ENCODE results near the gene ADRA2C.

Gene ADRA2C
- 0 reads per million in 2 experiments for total RNA-seq

DNA sequence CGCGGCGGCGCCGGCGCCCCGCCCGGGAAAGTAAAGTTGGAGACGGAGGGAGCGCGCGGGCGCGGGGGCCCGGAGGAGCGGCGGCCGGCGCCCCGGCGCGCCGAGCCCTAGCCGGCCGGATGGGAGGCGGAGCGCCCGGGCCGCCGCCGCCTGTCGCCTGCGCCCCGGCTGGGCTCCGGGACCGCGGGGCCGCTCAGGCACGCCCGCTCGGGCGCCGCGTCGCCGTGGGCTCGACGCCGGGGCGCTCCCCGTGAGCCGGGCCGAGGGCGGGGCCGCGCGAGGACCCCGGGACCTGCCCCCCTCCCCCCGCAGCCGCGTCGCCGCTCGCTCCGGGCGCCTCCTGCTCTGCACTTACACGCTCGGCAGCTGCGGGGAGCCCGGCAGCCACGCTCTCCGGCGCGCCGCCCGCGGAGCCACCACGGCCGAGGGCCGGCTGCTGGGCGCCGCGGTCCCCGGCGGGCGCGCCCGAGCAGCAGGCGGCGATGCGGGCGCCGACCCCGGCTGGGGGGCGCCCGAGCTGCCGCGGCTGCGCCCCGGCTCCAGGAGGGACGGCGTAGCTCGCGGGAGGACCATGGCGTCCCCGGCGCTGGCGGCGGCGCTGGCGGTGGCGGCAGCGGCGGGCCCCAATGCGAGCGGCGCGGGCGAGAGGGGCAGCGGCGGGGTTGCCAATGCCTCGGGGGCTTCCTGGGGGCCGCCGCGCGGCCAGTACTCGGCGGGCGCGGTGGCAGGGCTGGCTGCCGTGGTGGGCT is at the start of gene ADRA2C:
TSS of gene ADRA2C (plus strand) at position 350 of the 749 bp plus-strand sequence. CDS start at position 572, 222 bp downstream.
- no peak for DNase-seq (ENCODE audit: low read depth)

DNA sequence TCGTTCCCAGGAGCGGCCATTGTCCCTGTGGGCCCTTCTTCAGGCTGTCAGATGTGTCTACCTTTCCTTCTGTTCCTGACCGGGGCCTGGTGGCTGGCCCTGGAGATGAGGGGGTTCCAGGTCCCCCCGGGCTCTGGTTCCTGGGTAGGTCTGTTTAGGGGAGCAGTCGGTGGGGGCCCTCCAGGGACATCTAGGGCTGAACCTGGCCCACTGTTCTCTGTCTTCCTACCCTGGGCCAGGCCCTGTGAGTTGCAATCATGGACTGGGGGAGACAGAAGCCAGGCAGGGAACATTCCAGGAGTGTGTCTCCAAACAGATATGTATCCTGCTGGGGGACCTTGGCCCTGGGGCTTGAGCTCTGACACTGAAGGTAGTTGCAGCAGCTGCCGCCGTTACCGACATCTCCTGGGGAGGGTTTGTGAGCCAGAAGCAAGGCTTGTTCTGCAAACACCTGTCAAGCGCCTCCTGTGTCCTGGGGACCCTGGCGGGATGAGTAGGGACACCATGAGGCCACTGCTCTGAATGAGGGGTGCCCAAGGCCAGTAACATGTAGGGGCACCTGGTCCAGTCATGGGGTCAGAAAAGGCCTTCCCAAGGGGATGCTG is 49.5 kb upstream of the ADRA2C start:
- DNase-seq (ENCODE audit: low read depth) = no peak

DNA sequence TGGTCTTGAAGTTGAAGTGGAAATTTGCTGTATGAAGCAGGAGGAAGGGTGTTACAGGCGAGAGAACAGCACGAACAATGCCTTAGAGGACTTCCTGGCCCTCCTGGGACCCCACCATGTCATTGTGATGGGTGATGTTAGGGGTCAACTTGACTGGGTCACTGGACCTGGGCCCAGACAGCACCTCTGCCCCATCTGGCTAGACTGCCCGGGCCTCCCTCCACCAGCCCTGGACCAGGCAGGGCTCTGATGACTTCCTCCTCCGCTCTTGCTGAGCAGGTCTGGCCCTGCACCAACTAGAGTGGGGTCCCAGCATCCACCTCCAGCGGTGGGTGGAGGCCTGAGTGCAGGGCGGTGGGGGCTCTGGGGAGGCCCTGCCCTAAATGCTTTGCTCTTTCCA is 48.9 kb upstream of the ADRA2C start:
- no peak for DNase-seq (ENCODE audit: low read depth)

DNA sequence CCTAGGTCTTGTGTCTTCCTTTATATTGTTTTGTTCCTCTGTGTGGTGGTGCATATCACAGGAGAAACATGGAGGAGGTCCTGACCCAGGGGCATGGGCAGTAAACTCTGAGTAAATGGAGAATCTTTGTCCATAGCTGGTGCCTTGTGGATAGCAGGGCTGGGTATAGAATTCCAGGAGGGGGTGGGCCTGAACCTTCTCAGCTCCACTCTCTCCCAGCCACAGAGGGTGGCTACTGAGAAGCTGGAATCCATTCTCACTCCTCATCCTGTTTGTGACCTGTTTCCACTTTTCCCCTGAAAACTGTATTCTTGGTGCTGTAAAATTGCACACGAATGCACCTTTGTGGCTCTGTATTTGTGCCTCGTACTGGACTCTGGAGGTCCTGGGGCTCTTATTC is 47.7 kb upstream of the ADRA2C start:
- no peak for DNase-seq (ENCODE audit: low read depth)

DNA sequence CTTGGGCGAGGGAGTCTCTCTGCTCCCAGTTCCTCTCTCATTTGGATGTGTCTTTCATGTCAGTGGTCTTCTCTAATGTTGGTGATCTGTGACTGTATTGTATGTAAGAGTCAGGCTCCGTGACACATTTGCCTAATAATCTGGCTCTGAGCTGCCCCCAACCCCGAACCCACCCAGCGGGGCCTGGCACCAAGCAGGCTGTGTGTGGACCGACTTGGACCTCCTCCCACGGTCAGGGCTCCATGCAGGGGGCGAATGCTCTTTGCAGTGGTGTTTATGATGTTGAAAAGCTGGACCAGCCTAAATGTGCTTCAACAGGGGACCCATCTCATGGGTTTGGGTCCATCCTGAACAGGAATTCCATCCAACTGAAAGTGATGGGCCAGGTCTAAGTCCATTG is 47.0 kb upstream of the ADRA2C start:
- no peak for DNase-seq (ENCODE audit: low read depth)

DNA sequence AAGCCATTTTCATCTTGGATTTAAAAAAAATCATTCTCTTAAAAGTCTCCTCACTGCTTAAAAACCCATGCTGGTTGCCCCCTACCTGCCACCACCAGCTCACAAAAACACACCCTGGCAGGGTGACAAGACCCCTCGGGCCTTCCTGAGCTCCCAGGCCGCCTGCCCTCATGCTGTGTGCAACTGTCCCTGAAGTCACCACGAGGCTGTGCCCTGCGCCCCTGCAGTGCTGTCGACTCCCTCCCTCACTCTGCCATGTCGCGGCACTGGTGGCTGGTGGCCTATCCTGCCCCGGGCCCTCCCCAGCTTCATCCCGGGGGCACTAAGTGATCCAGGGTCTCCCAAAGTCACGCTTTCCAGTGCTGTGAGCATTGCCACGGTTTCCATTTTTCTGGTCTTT is 46.3 kb upstream of the ADRA2C start:
- no peak for DNase-seq (ENCODE audit: low read depth)

DNA sequence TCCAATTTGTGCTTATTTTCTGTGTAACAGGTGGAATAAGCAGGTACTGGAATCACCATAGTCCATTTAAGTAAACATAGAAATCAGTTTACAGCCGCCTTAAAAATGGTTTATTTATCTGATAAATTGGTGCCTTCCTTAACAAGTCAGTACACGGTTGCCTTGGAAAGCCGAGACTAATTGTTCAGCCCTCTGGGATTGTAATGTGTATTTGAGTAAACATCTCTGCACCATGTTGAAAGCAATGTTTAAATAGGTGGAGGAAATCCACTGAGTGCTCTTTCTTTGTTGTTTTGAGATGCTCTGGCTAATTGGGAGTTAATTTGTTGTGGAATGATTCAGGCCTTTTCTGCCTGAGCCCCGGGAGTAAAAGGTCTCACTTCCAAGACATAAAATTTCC is 45.7 kb upstream of the ADRA2C start:
- no peak for DNase-seq (ENCODE audit: low read depth)

DNA sequence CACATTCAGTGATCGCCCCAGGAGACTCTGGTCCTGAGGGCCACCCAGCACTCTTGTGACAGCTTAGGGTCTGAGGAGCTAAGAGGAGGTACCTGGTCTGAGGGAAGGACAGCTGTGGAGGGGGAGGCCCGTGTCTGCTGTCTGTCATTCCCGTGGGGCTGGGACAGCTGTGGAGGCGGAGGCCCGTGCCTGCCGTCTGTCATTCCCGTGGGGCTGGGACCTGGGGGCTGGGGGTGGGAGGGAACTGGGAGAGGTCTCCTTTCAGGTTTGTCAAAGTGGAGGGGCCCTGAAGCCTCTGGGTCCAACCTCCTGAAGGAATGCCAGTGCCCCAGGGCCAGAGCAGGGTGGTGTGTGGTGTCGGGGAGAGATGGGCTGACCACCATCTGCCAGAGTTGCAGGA is 45.0 kb upstream of the ADRA2C start:
- no peak for DNase-seq (ENCODE audit: low read depth)

DNA sequence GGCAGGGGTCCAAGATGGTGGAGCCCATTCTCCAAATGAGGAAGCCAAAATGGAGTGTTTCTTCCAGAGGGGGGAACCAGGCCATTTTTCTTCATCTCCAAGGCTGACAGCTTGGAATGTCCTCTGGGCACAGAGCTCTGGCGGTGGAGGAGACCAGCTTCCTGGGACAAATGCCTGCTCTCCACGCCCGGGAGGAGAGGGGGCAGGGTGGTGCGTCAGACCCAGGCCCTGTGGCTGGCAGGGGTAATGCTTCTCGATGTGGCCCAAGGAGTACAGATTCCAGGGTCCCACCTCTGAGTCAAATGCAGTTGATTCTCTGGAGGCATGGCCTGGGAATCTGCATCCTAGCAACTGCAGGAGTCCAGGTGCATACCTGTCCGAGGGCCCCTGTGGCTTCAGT is 44.6 kb upstream of the ADRA2C start:
- no peak for DNase-seq (ENCODE audit: low read depth)

DNA sequence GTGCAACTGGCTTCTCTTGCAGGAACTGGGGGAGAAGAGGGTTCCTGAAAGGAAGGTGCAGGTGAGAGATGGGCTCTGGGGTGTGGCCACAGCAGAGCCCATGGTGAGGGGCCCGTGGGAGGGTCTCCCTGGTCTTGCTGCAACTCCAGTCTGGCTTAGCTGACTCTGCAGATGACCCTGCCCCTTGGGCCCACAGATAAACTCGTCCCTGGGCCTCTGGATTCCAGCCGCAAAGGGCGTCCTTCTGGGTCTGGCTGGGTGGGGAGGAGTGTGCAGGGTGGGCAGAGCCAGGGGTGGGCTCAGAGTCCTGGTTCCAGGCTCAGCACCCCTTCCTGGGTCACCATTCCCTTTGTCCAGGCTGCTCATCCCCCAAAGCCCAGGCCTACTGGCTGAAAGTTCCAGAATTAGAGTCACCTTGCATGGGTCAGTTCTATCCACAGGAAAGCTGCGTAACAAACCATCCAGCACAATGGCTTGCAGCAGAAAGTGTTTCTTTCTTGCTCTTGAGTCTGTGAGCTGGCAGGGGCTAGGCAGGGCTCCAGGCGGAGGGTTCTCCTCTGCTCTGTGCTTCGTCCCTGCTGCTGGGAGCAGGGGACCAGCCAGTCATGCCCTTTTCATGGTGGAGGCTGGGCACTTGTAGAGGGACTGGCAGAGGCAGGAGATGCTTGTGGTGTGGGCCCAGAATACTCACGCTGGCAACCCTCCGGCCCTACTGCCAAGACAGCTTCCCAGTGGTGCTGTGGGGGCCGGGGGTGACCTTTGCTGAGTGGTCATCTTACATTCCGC is 43.5 kb upstream of the ADRA2C start:
- no peak for DNase-seq (ENCODE audit: low read depth)

DNA sequence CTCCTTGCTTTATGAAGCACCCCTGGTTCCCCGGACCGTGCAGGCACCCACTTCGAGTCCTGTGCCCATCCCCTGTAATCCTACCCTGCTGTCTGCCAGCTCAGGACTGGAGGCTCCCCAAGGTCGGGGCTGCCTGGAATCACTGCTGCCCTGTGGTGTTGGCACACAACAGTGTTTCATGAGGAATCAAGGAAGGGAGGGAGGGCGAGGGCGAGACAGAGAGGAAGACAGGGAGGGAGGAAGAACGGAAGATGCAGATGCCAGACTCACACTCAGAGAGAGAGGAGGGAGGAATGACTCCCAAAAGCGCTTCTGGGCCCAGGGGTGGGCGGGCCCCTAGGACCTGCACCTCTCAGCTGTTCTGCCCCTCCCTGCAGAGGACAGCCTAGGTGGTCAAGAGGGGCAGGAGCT is 42.9 kb upstream of the ADRA2C start:
- no peak for DNase-seq (ENCODE audit: low read depth)

DNA sequence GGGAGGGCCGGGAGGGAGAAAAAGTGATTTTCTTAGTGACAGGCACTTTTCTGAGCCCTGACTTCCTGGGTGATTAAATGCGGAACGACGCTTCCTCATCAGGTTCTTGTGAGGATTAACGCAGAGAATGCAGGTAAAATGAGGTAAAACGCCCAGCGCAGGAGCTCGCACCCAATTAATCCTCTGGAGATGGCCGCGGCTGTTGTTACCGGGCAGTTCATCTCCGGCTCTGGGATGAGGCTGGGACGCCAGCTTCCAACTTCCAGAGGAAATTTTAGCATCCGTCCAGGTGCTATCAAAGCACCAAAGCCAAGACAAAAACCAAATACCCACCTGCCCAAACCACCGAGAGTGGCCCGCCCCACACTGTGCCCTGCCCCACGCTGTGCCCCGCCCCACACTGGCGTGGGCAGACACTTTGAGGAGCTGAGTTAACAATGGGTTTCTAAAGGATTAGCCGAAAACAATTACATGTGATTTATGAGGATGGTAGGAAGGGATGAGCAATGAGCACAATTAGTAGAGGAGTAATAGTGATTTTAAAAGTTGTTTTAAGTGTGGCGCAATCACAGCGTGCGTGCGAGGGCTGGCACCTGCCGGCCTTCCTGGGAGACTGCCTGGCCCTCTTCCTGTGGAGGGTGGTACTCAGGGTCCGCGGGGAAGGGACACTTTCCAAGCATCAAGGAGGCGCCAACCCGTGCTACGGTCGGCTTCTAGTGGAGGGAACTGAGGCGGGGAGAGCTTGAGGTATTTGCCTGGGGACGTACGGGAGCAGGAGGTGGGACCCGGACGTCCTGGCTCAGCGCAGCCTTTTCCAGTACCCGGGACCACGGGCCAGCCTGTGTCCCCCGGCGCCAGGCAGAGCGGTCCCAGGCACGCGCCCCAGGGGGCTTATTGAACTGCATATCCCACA is 41.6 kb upstream of the ADRA2C start:
- no peak for DNase-seq (ENCODE audit: low read depth)

DNA sequence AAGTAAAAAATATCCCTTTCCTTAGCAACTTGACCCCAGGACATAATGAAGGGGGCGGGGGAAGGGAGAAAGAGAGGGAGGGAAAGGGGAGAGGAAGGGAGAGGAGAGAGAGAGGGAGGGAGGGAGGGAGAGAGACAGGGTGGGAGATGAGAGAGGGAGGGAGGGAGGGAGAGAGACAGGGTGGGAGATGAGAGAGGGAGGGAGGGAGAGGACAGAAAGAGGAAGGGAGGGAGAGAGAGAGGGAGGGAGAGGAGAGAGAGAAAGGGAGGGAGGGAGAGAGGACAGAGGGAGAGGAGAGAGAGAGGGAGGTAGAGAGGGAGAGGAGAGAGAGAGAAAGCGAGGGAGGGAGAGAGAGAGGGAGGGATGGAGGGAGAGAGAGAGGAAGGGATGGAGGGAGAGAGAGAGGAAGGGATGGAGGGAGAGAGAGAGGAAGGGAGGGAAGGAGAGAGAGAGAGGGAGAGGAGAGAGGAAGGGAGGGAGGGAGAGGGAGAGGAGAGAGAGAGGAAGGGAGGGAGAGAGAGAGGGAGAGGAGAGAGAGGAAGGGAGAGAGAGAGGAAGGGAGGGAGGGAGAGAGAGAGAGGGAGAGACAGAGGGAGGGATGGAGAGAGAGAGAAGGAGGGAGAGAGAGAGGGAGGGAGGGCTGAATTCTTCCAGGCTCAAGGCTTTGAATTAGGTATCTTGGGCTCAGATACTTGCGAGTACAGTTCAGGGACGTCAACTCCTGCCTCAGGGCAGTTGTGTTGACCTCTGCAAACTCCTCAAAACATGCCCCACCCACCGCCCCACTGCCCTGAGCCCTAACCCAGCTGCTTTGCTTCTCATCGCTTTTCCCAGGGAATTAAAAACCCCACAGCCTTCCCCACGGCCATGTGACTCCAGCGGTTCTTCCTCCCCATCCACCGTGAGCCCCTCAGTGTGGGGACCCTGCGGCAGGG is 40.0 kb upstream of the ADRA2C start:
- no peak for DNase-seq (ENCODE audit: low read depth)

DNA sequence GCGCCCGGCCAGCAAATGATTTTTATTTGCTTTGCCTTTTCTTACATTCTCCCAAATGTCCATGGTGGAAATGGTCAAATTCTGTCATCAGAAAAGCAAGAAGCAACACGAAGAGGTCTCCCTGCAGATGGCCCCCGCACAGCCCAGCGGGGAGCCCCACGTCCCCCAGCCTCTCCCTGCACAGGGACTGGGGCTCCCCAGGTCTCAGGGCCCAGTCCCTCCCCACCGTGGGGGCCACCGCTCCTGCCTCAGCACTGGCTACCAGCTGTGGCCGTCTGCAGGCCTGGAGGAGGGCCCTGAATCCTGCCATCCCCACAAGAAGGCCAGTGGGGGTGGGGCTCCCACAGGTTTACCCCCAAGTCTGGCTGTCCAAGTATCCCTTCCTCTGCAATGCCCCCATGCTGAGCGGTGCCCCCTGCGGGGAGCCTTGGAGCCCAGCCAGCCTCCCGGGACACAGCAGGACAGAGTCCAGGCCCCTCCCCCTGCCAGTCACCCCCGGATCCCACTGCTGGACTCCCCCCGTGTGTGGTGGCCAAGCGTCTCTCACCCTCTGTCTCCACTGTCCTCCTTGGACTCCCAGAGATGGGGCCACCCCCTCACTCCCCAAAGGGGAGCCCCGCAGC is 38.2 kb upstream of the ADRA2C start:
- DNase-seq (ENCODE audit: low read depth) = no peak

DNA sequence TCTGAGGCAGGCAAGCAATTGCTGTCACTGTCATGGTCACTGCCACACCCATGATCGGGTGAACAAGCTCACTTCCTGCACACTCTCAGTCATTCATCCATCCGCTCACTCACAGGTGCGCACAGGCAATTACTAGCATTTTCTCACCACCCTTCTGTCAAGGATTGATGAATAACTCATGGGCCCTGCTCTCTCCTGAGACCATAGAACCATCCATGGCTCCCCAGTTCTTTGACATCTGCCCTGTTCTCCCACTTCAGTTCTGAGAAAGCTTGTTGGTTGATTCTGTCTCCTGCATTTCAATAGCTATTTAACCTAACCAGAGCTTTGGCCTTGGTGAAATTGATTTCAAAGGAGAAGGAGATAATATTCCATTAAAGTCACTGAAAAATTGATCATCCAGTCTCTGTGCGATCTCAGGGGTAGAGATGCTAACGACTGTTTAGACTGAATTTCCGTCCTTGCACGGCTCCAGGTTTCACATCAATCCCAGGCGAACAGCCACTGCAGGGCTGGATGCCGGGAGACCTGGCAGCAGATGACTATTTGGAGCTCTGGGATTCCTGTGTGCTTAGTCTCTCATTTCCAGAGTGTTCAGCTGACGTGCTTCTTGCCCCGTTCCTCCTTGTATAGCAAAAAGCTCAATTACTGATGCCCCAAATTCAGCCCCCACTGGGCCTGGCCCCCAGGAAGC is 36.9 kb upstream of the ADRA2C start:
- no peak for DNase-seq (ENCODE audit: low read depth)

DNA sequence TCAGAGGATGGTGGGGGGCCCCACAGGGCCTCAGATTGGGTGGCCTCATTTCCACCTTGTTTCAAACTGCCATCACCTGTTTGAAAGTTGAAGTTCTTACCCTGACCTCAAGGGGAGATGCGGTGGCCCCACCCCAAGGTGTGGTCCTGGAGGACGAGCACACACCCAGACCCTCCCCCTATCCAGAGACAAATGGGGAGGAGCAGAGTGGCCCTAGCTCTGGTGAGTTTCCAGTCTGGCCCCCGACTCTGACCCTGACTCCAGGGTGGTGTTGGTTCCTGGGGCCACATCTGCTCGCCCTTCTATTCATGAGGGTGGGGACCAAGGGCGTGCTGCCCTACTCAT is 36.3 kb upstream of the ADRA2C start:
- DNase-seq (ENCODE audit: low read depth) = no peak

DNA sequence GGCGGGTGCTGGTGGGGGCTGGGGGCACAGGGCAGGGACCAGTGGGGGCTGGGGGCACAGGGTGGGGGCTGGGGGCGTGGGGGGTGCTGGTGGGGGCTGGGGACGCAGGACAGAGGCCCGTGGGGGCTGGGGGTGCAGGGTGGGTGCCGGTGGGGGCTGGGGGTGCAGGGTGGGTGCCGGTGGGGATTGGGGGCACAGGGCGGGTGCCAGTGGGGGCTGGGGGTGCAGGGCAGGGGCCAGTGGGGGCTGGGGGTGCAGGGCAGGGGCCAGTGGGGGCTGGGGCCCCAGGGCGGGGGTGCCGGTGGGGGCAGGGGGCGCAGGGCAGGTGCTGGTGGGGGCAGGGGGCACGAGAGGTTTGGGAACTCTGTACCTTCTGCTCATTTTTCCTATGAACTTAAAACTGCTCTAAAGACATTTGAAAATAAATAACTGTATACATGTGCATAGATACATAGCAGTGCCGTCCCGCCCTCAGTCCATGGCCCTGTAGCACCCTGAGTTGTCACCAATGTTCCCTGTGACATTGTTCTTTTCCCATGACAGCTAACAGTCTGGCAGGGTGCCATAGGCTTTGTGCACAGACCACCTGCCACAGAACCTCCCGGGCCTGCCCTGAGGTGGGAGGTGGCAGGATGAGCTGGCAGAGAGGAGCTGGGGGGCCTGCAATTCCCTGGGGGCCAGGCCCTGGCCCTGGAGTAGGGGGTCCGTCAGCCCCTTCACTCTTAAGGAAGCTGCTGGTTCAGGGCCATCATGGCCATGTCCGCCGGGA is 35.6 kb upstream of the ADRA2C start:
- DNase-seq (ENCODE audit: low read depth) = no peak

DNA sequence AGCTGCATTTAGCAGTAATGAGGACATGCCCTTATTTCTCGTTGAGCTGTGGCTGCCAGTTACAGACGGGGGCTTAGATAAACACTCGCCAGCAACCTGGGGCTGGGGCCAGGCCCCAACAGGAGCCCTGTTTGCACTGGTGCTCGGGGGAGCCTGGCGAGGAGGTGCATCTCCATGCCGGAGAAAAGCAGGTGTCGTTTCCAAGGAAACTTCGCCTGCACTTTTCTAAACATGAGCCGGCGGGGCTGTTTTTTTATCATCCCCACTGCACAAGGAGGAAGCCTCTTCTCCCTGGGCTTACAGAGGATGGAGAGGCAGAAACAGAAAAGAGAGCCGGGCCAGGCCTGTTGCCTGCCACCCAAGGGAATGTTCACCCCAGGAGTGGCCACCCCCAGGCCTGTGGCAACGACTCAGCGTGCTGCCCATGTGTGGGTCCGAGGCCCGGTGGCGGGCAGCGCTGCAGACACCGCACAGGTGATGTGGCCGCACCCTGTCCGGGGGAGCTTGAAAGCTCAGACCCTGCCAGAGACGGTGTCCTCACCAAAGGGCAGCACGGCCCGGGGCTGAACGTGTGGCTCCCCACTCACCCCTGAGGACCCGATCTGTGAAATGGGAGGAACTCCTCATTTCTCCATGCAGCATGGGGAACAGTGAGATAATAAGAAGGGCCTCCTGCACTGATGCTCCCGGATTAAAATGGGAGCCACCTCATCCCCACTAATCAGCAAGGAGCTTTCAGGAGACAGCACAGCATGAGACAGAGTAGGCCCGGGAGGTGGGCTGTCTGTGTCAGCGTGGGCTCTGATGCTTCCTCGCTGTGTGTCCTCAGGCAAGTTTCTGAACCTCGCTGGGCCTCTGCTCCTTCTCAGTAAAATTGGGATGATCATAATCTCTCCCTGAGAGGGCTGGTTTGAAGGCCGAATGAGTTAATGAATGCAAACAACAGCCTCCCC is 33.8 kb upstream of the ADRA2C start:
- DNase-seq (ENCODE audit: low read depth) = no peak
